DND-41 (cell line): ENCODE measurements around the gene PHLDA1.

ENCODE experiments used
- ATAC-seq: fragments of 200-7000 bp; cut with Tn5 transposase; 3 replicates; pipeline ENCODE4 v1.9.1; 2021; ENCODE audit warnings: low read depth; ENCODE audit not compliant: insufficient read depth
- DNase-seq: peaks from one replicate; pipeline ENCODE4 v3.0.0-alpha.2; 2020
- H2AFZ ChIP-seq: 2 replicates; pipeline ENCODE4 v1.6.0; 2012; ENCODE audit warnings: low read depth, low read length
- H3K27ac ChIP-seq: 2 replicates; pipeline ENCODE4 v1.5.1; 2012; ENCODE audit warnings: low read length, inconsistent platforms
- H3K27me3 ChIP-seq: fragments of 200-600 bp; sonication (generic); 2 replicates; pipeline ENCODE4 v1.6.0; 2012; ENCODE audit warnings: low read length, mild to moderate bottlenecking, inconsistent platforms; ENCODE audit not compliant: insufficient read depth, poor library complexity
- H3K36me3 ChIP-seq: 2 replicates; pipeline ENCODE4 v1.5.1; 2012; ENCODE audit warnings: low read length, inconsistent platforms; ENCODE audit not compliant: insufficient read depth
- H3K4me1 ChIP-seq: 2 replicates; pipeline ENCODE4 v1.5.1; 2012; ENCODE audit warnings: mild to moderate bottlenecking, low read length; ENCODE audit not compliant: insufficient read depth
- H3K4me2 ChIP-seq: 2 replicates; pipeline ENCODE4 v1.6.0; 2012; ENCODE audit warnings: mild to moderate bottlenecking, moderate library complexity, low read length, inconsistent platforms; ENCODE audit not compliant: insufficient read depth
- H3K4me3 ChIP-seq, 2 experiments: fragments of 200-600 bp in 1 of 2; shearing (Covaris generic) in 1 of 2; 2 replicates each; pipeline ENCODE4 v1.5.1; 2012 to 2016; ENCODE audit warnings: inconsistent platforms in 2 of 2, low read length in 2 of 2, mild to moderate bottlenecking in 2 of 2, low read depth in 1 of 2, moderate library complexity in 1 of 2
- H3K79me2 ChIP-seq: 2 replicates; pipeline ENCODE4 v1.6.0; 2012; ENCODE audit warnings: low read length, inconsistent platforms; ENCODE audit not compliant: insufficient read depth
- H3K9ac ChIP-seq: 2 replicates; pipeline ENCODE4 v1.6.0; 2012; ENCODE audit warnings: low read depth, mild to moderate bottlenecking, inconsistent platforms, low read length, moderate library complexity
- H3K9me3 ChIP-seq: 2 replicates; pipeline ENCODE4 v1.5.1; 2012; ENCODE audit warnings: low read length, moderate library complexity, mild to moderate bottlenecking, inconsistent platforms; ENCODE audit not compliant: insufficient read depth, severe bottlenecking
- H4K20me1 ChIP-seq: 2 replicates; pipeline ENCODE4 v1.6.0; 2012; ENCODE audit warnings: low read length; ENCODE audit not compliant: insufficient read depth
- EZH2 ChIP-seq: IDR thresholded peaks from 3 replicates; pipeline ENCODE4 v1.6.1; 2012; ENCODE audit warnings: borderline replicate concordance, low read depth, mild to moderate bottlenecking, moderate library complexity, low read length, inconsistent platforms; ENCODE audit not compliant: severe bottlenecking
- TF ChIP-seq, protein P1 (sequence below): IDR thresholded peaks from 2 replicates; pipeline ENCODE4 v1.5.1; 2012; ENCODE audit warnings: borderline replicate concordance, low read length, moderate library complexity, mild to moderate bottlenecking; ENCODE audit not compliant: poor library complexity, severe bottlenecking; ENCODE audit errors: extremely low read depth

The PHLDA1 gene

DNA sequence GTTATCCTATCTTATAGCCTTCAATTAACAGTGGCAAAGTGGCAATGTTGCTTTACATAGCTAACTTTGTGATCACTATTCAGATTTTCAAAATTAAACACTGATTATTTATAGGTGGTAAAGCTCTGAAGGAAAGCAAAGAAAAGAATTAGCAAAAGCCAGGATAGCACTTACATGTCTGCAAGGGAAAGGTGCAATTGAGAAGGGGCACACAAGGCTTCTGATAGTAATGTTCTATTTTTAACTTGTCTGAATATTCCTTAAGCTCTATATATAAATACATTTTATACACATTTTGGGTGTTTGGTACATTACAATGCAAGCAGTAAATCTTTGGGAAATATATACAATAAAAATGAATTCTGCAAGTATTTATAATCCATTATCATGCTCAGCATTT lies 42.0 kb upstream of the PHLDA1 start:
- peaks cover 95% of the 10 kb centered on the region for H4K20me1 ChIP-seq
- H3K4me1 ChIP-seq: peaks cover 13% of the 10 kb centered on the region; the same call in 1 of the 2 replicates
- peaks cover 56% of the 10 kb centered on the region for H3K36me3 ChIP-seq
- H3K9ac ChIP-seq: no peak overlapping the region
- peaks cover 100% of the 10 kb centered on the region for H3K79me2 ChIP-seq
- H3K27ac ChIP-seq: no peak overlapping the region
- H3K9me3 ChIP-seq: no peaks in the 10 kb centered on the region
- no peak overlapping the region for H3K4me3 ChIP-seq
- H3K4me2 ChIP-seq: no peak overlapping the region
- no peak for ATAC-seq
- DNase-seq: no peak
- no peak for TF ChIP-seq EZH2
- TF ChIP-seq, protein P1, sequence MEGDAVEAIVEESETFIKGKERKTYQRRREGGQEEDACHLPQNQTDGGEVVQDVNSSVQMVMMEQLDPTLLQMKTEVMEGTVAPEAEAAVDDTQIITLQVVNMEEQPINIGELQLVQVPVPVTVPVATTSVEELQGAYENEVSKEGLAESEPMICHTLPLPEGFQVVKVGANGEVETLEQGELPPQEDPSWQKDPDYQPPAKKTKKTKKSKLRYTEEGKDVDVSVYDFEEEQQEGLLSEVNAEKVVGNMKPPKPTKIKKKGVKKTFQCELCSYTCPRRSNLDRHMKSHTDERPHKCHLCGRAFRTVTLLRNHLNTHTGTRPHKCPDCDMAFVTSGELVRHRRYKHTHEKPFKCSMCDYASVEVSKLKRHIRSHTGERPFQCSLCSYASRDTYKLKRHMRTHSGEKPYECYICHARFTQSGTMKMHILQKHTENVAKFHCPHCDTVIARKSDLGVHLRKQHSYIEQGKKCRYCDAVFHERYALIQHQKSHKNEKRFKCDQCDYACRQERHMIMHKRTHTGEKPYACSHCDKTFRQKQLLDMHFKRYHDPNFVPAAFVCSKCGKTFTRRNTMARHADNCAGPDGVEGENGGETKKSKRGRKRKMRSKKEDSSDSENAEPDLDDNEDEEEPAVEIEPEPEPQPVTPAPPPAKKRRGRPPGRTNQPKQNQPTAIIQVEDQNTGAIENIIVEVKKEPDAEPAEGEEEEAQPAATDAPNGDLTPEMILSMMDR: no peak
- no peak overlapping the region for H2AFZ ChIP-seq
- H3K27me3 ChIP-seq: no peaks in the 10 kb centered on the region

DNA sequence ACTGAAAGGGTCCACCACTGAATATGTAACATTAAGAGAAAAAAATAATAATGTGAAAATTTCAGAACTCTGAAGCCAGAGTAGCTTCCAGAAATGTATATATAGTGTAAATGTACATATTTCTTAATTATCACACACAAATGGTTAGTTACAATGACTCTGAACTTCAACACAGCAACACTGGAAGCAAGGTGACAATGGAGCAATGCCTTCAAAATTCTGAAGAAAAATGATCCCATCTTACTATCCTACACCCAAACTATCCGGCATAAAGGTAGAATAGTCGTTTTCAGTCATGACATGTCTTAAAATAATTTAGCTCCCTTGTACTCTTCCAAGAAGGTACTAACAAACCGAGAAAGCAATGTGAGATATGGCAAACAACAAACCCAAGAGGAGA lies 41.0 kb upstream of the PHLDA1 start:
- Histone ChIP-seq H3K79me2 (peaks cover 100% of the 10 kb centered on the region), H3K36me3 (peaks cover 66% of the 10 kb centered on the region), H3K27me3 (no peaks in the 10 kb centered on the region), H2AFZ (no peak overlapping the region), H3K4me3 (no peak overlapping the region), H3K9ac (no peak overlapping the region), H4K20me1 (peaks cover 88% of the 10 kb centered on the region), H3K9me3 (no peaks in the 10 kb centered on the region), H3K4me2 (no peak overlapping the region), H3K27ac (no peak overlapping the region), H3K4me1 (peaks cover 7% of the 10 kb centered on the region; the same call in 1 of the 2 replicates)
- ATAC-seq (no peak), DNase-seq (no peak)
- TF ChIP-seq EZH2: no peak
- TF ChIP-seq, protein P1: no peak

DNA sequence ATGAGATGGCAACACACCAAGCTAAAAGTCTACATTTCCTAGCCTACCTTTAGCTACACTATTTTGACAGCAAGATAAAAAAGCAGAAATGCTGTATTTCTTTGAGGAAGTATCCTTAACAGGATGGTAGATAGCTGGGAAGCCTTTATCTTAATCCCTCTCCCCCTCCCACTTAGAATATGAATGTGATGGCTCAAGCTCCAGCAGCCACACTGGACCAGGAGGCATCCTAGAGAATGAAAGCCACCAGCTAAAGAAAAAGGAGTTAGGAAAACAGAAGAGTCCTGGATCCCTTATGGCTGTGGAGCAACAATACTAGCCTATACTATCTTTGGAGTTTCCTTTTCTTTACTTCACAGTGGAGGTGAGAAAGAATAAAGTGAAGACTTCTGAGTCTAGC lies 37.8 kb upstream of the PHLDA1 start:
- Histone ChIP-seq H3K27ac (no peak overlapping the region), H3K4me2 (no peak overlapping the region), H3K9me3 (peaks cover 11% of the 10 kb centered on the region), H3K36me3 (peaks cover 98% of the 10 kb centered on the region), H3K9ac (no peak overlapping the region), H2AFZ (no peak overlapping the region), H3K79me2 (peaks cover 100% of the 10 kb centered on the region), H3K4me3 (no peak overlapping the region), H4K20me1 (peaks cover 66% of the 10 kb centered on the region), H3K4me1 (no peaks in the 10 kb centered on the region), H3K27me3 (no peaks in the 10 kb centered on the region)
- DNase-seq: no peak
- TF ChIP-seq EZH2: no peak
- TF ChIP-seq, protein P1: no peak
- no peak for ATAC-seq

DNA sequence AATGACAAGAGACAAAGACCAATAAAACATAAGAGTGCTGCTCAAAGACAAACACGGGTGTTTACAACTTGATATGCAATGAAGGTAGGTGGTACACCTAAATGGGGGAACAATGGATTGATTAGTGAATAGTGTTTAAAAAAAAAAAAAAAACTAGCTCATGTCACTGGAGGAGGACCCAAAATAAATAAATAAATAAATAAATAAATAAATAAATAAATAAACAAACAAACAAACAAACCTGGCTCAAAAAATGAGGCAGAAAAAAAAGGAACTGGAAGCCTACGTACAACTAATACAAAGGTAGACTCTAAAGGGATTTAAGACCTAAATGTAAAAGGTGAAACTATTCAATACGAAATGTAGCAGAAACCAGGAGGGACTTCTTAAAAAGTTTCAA lies 34.3 kb upstream of the PHLDA1 start:
- Histone ChIP-seq H3K9me3 (peaks cover 11% of the 10 kb centered on the region), H3K27me3 (no peaks in the 10 kb centered on the region), H2AFZ (no peak overlapping the region), H3K4me3 (no peak overlapping the region), H3K27ac (no peak overlapping the region), H3K4me2 (no peak overlapping the region), H3K79me2 (peaks cover 100% of the 10 kb centered on the region), H4K20me1 (peaks cover 59% of the 10 kb centered on the region), H3K36me3 (peaks cover 97% of the 10 kb centered on the region), H3K4me1 (no peaks in the 10 kb centered on the region), H3K9ac (no peak overlapping the region)
- ATAC-seq (no peak), DNase-seq (no peak)
- TF ChIP-seq, protein P1: no peak
- no peak for TF ChIP-seq EZH2
